PC-9 (cell line): ENCODE data around the gene GAS5. TPM values are rescaled to one million over a fixed set of nuclear protein-coding genes. Genes with fewer than 3 reads are reported as not detected.

Experiments
- BruUV-seq: library from RNA; stranded (reverse); fragments of 400-500 nt; replicated peaks from 2 replicates; lab custom pipeline; 2021; lab: Mats Ljungman, UMichigan
- CTCF ChIA-PET: fragments of 300-600 bp; sonication (Branson Sonifier 250); formaldehyde crosslinking; loops from one replicate; lab custom pipeline; 2022; ENCODE audit warnings: antibody characterized with exemption; lab: Charles Lee
- POLR2A ChIA-PET: fragments of 300-600 bp; sonication (Branson Sonifier 250); formaldehyde crosslinking; loops from one replicate; lab custom pipeline; 2022; ENCODE audit warnings: antibody characterized with exemption; ENCODE audit not compliant: unreplicated experiment; lab: Charles Lee
- DNase-seq, 2 experiments: peaks; one replicate each; pipeline versions ENCODE4 v3.0.0 to v3.0.0-alpha.2; 2015 to 2022; ENCODE audit warnings: mixed read lengths in 1 of 2
- H2AFZ ChIP-seq: fragments of 200-600 bp; sonication (generic); 2 replicates; pipeline ENCODE4 v1.8.1; 2017; ENCODE audit warnings: antibody characterized with exemption
- H3F3A ChIP-seq: fragments of 200-600 bp; sonication (generic); 2 replicates; pipeline ENCODE4 v1.8.1; 2017; ENCODE audit warnings: antibody characterized with exemption, mild to moderate bottlenecking, low read depth; ENCODE audit not compliant: insufficient read depth
- H3K27ac ChIP-seq: fragments of 200-600 bp; sonication (generic); 2 replicates; pipeline ENCODE4 v1.6.1; 2016; ENCODE audit warnings: mixed run types
- H3K27me3 ChIP-seq: fragments of 200-600 bp; sonication (generic); 2 replicates; pipeline ENCODE4 v1.6.1; 2016; ENCODE audit warnings: low read depth, mixed run types; ENCODE audit not compliant: insufficient read depth
- H3K36me3 ChIP-seq: fragments of 200-600 bp; sonication (generic); 2 replicates; pipeline ENCODE4 v1.6.1; 2016; ENCODE audit warnings: low read depth, mixed run types
- H3K4me1 ChIP-seq: fragments of 200-600 bp; sonication (generic); replicated peaks from 2 replicates; pipeline ENCODE4 v1.6.1; 2016; ENCODE audit warnings: mixed run types; ENCODE audit not compliant: insufficient read depth
- H3K4me2 ChIP-seq: fragments of 200-600 bp; sonication (generic); 2 replicates; pipeline ENCODE4 v1.6.1; 2017; ENCODE audit warnings: mixed run types
- H3K4me3 ChIP-seq: fragments of 200-600 bp; sonication (generic); 2 replicates; pipeline ENCODE4 v1.6.1; 2016; ENCODE audit warnings: mixed run types
- H3K79me2 ChIP-seq: fragments of 200-600 bp; sonication (generic); 2 replicates; pipeline ENCODE4 v1.6.1; 2017; ENCODE audit warnings: low read depth, mixed run types
- H3K9me2 ChIP-seq: fragments of 200-600 bp; sonication (generic); 2 replicates; pipeline ENCODE4 v1.8.1; 2017; ENCODE audit warnings: mild to moderate bottlenecking; ENCODE audit not compliant: insufficient read depth
- H3K9me3 ChIP-seq: fragments of 200-600 bp; sonication (generic); 2 replicates; pipeline ENCODE4 v1.8.1; 2016; ENCODE audit warnings: low read depth; ENCODE audit not compliant: insufficient read depth
- H4K20me1 ChIP-seq: fragments of 200-600 bp; sonication (generic); 2 replicates; pipeline ENCODE4 v1.8.1; 2017; ENCODE audit not compliant: insufficient read depth
- CTCF ChIP-seq: fragments of 200-600 bp; sonication (generic); conservative IDR thresholded peaks from 2 replicates; pipeline ENCODE4 v1.6.1; 2017; ENCODE audit warnings: mixed run types, antibody characterized with exemption, mild to moderate bottlenecking, moderate library complexity
- EZH2 ChIP-seq: fragments of 200-600 bp; sonication (generic); IDR thresholded peaks from 2 replicates; pipeline ENCODE4 v1.8.0; 2017; ENCODE audit warnings: antibody characterized with exemption, low read depth
- intact Hi-C: fragments of 100-400 bp; cut with micrococcal nuclease; formaldehyde crosslinking; loops from one replicate; pipeline ENCODE4 v1.10.0; 2022; ENCODE audit not compliant: unreplicated experiment
- total RNA-seq: library from RNA; stranded (reverse); gene quantifications from 2 replicates; pipeline ENCODE4 v1.2.3, GENCODE V29; 2021

The GAS5 gene
- total RNA-seq, 1 experiment from 2014 or later: 234 TPM

GRCh38 chr1:173857363-173857917 lies 10.3 kb downstream of the GAS5 start:
- peaks cover 5% of the 10 kb centered on the region; the same call in 1 of the 2 replicates for H4K20me1 ChIP-seq
- no peaks in the 10 kb centered on the region for H3K4me1 ChIP-seq
- no peak overlapping the region for H3K27ac ChIP-seq
- no peaks in the 10 kb centered on the region for H3K9me3 ChIP-seq
- H3K36me3 ChIP-seq: peaks cover 10% of the 10 kb centered on the region; the same call in 1 of the 2 replicates
- H2AFZ ChIP-seq: no peak overlapping the region
- H3K79me2 ChIP-seq: no peaks in the 10 kb centered on the region
- TF ChIP-seq CTCF: no peak
- no peak for TF ChIP-seq EZH2
- no TSS peak for BruUV-seq
- CTCF ChIA-PET: no interaction called here
- no peak overlapping the region for H3K4me2 ChIP-seq
- no peak for DNase-seq
- no peak overlapping the region for H3K4me3 ChIP-seq
- H3K9me2 ChIP-seq: no peaks in the 10 kb centered on the region
- peaks cover 29% of the 10 kb centered on the region for H3F3A ChIP-seq
- no peaks in the 10 kb centered on the region for H3K27me3 ChIP-seq
- POLR2A ChIA-PET: no interaction called here
- intact Hi-C loops: no loop called here

DNA sequence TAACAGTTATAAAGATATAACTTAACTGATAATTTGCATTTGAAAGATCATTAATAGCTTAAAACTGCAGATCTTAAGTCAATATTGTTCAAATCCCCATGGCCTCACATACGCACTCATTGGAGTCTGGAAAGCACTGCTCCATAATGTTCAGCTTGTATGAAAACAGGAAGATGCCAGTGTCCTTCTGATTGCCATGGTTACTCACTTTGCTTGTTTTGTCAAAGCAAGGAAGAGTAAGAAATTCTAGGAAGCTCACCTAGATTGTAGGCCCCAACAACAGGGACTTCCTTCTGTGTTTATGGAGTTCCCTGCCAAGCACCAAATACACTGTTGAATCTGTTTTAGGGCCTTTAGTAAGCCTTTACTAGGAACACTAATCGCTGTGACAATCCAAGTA lies 10.9 kb downstream of the GAS5 start:
- no peak overlapping the region for H3K4me3 ChIP-seq
- no peak for DNase-seq
- no peaks in the 10 kb centered on the region for H3K4me1 ChIP-seq
- H3K4me2 ChIP-seq: no peak overlapping the region
- peaks cover 10% of the 10 kb centered on the region; the same call in 1 of the 2 replicates for H3K36me3 ChIP-seq
- H3K27ac ChIP-seq: no peak overlapping the region
- no peak overlapping the region for H2AFZ ChIP-seq
- intact Hi-C loops: no loop called here
- no peak for TF ChIP-seq EZH2
- no peak for TF ChIP-seq CTCF
- CTCF ChIA-PET: no interaction called here
- H4K20me1 ChIP-seq: no peaks in the 10 kb centered on the region
- no TSS peak for BruUV-seq
- POLR2A ChIA-PET: interaction anchor here (0.6 kb wide), 1 partner anchor 114 kb away, joined by 4 read pairs; no protein-coding TSS in a partner anchor
- H3K79me2 ChIP-seq: no peaks in the 10 kb centered on the region
- H3K9me3 ChIP-seq: no peaks in the 10 kb centered on the region
- H3K27me3 ChIP-seq: no peaks in the 10 kb centered on the region
- H3K9me2 ChIP-seq: no peaks in the 10 kb centered on the region
- H3F3A ChIP-seq: peaks cover 24% of the 10 kb centered on the region

GRCh38 chr1:173856014-173856413 lies 11.8 kb downstream of the GAS5 start:
- ChIA-PET POLR2A (no interaction called here), CTCF (interaction anchor here (0.5 kb wide), 1 partner anchor 449 kb away, joined by 4 read pairs; no protein-coding TSS in a partner anchor)
- intact Hi-C loops: no loop called here
- H2AFZ ChIP-seq: no peak overlapping the region
- H3K27me3 ChIP-seq: no peaks in the 10 kb centered on the region
- no peaks in the 10 kb centered on the region for H3K9me2 ChIP-seq
- no peak for DNase-seq
- no peaks in the 10 kb centered on the region for H4K20me1 ChIP-seq
- peaks cover 15% of the 10 kb centered on the region for H3F3A ChIP-seq
- TF ChIP-seq EZH2 (no peak), CTCF (no peak)
- H3K36me3 ChIP-seq: peaks cover 10% of the 10 kb centered on the region; the same call in 1 of the 2 replicates
- H3K4me3 ChIP-seq: no peak overlapping the region
- H3K4me1 ChIP-seq: no peaks in the 10 kb centered on the region
- no TSS peak for BruUV-seq
- 0 out of 2 replicates have a peak overlapping the region, but pooled peaks have one; percentile 6 for H3K27ac ChIP-seq
- no peaks in the 10 kb centered on the region for H3K9me3 ChIP-seq
- H3K4me2 ChIP-seq: no peak overlapping the region
- H3K79me2 ChIP-seq: no peaks in the 10 kb centered on the region
